ENCODE measurements around the gene CD151.

Gene CD151

GRCh38 chr11:829847-830294 lies 2.9 kb upstream of the CD151 start:
- no peak for DNase-seq

- no peak for DNase-seq
Observed at GRCh38 chr11:830295-831117, 2.2 kb upstream of the CD151 start.

- no peak for DNase-seq
Observed at GRCh38 chr11:831118-831864, 1.5 kb upstream of the CD151 start.

- DNase-seq: no peak
Observed at GRCh38 chr11:831961-832528, 707 bp upstream of the CD151 start.

GRCh38 chr11:833114-833791 lies 501 bp downstream of the CD151 start:
- no peak for DNase-seq

- no peak for DNase-seq
Observed at GRCh38 chr11:833849-834311, 1.1 kb downstream of the CD151 start.

GRCh38 chr11:834371-835316 lies 1.9 kb downstream of the CD151 start:
- no peak for DNase-seq

GRCh38 chr11:836274-836673 lies 3.5 kb downstream of the CD151 start:
- no peak for DNase-seq

- DNase-seq: no peak
Observed at GRCh38 chr11:836700-837099, 3.9 kb downstream of the CD151 start.

- DNase-seq: no peak
Observed at GRCh38 chr11:837189-837989, 4.6 kb downstream of the CD151 start.

GRCh38 chr11:837990-838307 lies 5.2 kb downstream of the CD151 start:
- DNase-seq: no peak

GRCh38 chr11:838441-839279 lies 5.9 kb downstream of the CD151 start:
- DNase-seq: no peak

GRCh38 chr11:839280-839623 lies 6.5 kb downstream of the CD151 start:
- DNase-seq: no peak

GRCh38 chr11:839875-840617 lies 7.3 kb downstream of the CD151 start:
- no peak for DNase-seq

- no peak for DNase-seq
Observed at GRCh38 chr11:841981-842369, 9.2 kb downstream of the CD151 start.

GRCh38 chr11:842370-843002 lies 9.7 kb downstream of the CD151 start, which contains the start of the genes POLR2L and TSPAN4:
Gene POLR2L, minus strand, starts transcription at chr11:842529. Its CDS starts 21 bp downstream, at chr11:842508.
Gene TSPAN4, plus strand, starts transcription at chr11:842852. Its CDS starts 7,453 bp downstream, at chr11:850305.
- DNase-seq: no peak

- DNase-seq: no peak
Observed at GRCh38 chr11:843086-843734, 10.5 kb downstream of the CD151 start.
